Ishikawa (cell line): ENCODE results near the gene TMEM91.

Experiments
- CEBPB ChIP-seq: IDR thresholded peaks from 2 replicates; pipeline ENCODE4 v1.6.1; 2012
- CREB1 ChIP-seq: IDR thresholded peaks from 2 replicates; pipeline ENCODE4 v1.6.1; 2012; ENCODE audit warnings: low read depth
- EP300 ChIP-seq: IDR thresholded peaks from 2 replicates; pipeline ENCODE4 v1.6.1; 2012; ENCODE audit warnings: borderline replicate concordance
- FOXM1 ChIP-seq: IDR thresholded peaks from 2 replicates; pipeline ENCODE4 v1.6.1; 2012; ENCODE audit warnings: low read depth, borderline replicate concordance
- MAX ChIP-seq: IDR thresholded peaks from 2 replicates; pipeline ENCODE4 v1.6.1; 2012
- REST ChIP-seq: IDR thresholded peaks from 2 replicates; pipeline ENCODE4 v1.6.1; 2012; ENCODE audit warnings: low read depth, mild to moderate bottlenecking
- YY1 ChIP-seq: IDR thresholded peaks from 2 replicates; pipeline ENCODE4 v1.6.1; 2012; ENCODE audit warnings: low read depth
- ZBTB7A ChIP-seq: IDR thresholded peaks from 2 replicates; pipeline ENCODE4 v1.6.1; 2012; ENCODE audit warnings: low read depth
- TF ChIP-seq, protein P1 (sequence below): IDR thresholded peaks from 2 replicates; pipeline ENCODE4 v1.6.1; 2012

- no peak for TF ChIP-seq EP300
- TF ChIP-seq CEBPB: no peak
- TF ChIP-seq CREB1: no peak
- no peak for TF ChIP-seq ZBTB7A
- TF ChIP-seq FOXM1: no peak
- no peak for TF ChIP-seq MAX
- no peak for TF ChIP-seq YY1
- no peak for TF ChIP-seq REST
- TF ChIP-seq, protein P1, sequence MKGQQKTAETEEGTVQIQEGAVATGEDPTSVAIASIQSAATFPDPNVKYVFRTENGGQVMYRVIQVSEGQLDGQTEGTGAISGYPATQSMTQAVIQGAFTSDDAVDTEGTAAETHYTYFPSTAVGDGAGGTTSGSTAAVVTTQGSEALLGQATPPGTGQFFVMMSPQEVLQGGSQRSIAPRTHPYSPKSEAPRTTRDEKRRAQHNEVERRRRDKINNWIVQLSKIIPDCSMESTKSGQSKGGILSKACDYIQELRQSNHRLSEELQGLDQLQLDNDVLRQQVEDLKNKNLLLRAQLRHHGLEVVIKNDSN: no peak
These were observed 34.5 kb upstream of the TMEM91 start for GRCh38 chr19:41341669-41342490.
